GM18858 (cell line): ENCODE results near the gene SUPT20H.

Source experiments
- ATAC-seq: cut with Tn5 transposase; IDR thresholded peaks from one replicate; pipeline ENCODE4 v1.9.1; 2021; ENCODE audit not compliant: unreplicated experiment

The SUPT20H gene

GRCh38 chr13:37009692-37010091 lies 49.8 kb downstream of the SUPT20H start:
- ATAC-seq: no peak

- ATAC-seq: no peak
Measured at GRCh38 chr13:37001921-37002250, 57.6 kb downstream of the SUPT20H start.

- peak; percentile 61 for ATAC-seq
Measured at GRCh38 chr13:36999054-36999714, 60.3 kb downstream of the SUPT20H start, which contains the start of gene ALG5. TSS of gene ALG5 (minus strand) at chr13:36999340. CDS start at chr13:36999300, 40 bp downstream.

- ATAC-seq: no peak
Measured at GRCh38 chr13:36998624-36999041, 60.9 kb downstream of the SUPT20H start.

- ATAC-seq: no peak
Measured at GRCh38 chr13:36997716-36998427, 61.6 kb downstream of the SUPT20H start.

GRCh38 chr13:36992362-36992761 lies 67.1 kb downstream of the SUPT20H start:
- no peak for ATAC-seq

- no peak for ATAC-seq
Measured at GRCh38 chr13:36986462-36987240, 72.8 kb downstream of the SUPT20H start.

- ATAC-seq: peak; percentile 46
Measured at GRCh38 chr13:36981156-36981743, 78.2 kb downstream of the SUPT20H start.

GRCh38 chr13:36979361-36980050 lies 80.0 kb downstream of the SUPT20H start:
- ATAC-seq: no peak

GRCh38 chr13:36975172-36975571 lies 84.3 kb downstream of the SUPT20H start:
- no peak for ATAC-seq

GRCh38 chr13:36973621-36974295 lies 85.7 kb downstream of the SUPT20H start:
- ATAC-seq: peak; percentile 88

GRCh38 chr13:36973009-36973408 lies 86.5 kb downstream of the SUPT20H start:
- ATAC-seq: no peak

GRCh38 chr13:36966404-36966803 lies 93.1 kb downstream of the SUPT20H start:
- ATAC-seq: no peak

- no peak for ATAC-seq
Measured at GRCh38 chr13:36965767-36966166, 93.7 kb downstream of the SUPT20H start.

GRCh38 chr13:36959456-36960116 lies 99.9 kb downstream of the SUPT20H start:
- ATAC-seq: no peak
